K562 (cell line): ENCODE measurements around the gene CCNL1. TPM values are rescaled to one million over a fixed set of nuclear protein-coding genes. Genes with fewer than 3 reads are reported as not detected.

Experiments
- ATF1 ChIP-seq, 2 experiments: fragments of 450-650 bp in 1 of 2; IDR thresholded peaks; 2 replicates each; pipeline ENCODE4 v1.6.1; 2016; ENCODE audit warnings: missing compliant biosample characterization in 1 of 2, missing genetic modification characterization in 1 of 2
- C11orf30 ChIP-seq: fragments of 450-650 bp; IDR thresholded peaks from 2 replicates; pipeline ENCODE4 v1.6.1; 2016; ENCODE audit warnings: low read depth, mild to moderate bottlenecking
- CXXC5 ChIP-seq: fragments of 250-450 bp; sonication (Bioruptor Pico); IDR thresholded peaks from 2 replicates; pipeline ENCODE4 v1.8.0; 2022; ENCODE audit warnings: inconsistent platforms, mild to moderate bottlenecking, moderate library complexity
- E2F3 ChIP-seq: fragments of 250-450 bp; sonication (Bioruptor Pico); IDR thresholded peaks from 2 replicates; pipeline ENCODE4 v1.4.0; 2020; ENCODE audit warnings: mild to moderate bottlenecking
- ETS1 ChIP-seq: conservative IDR thresholded peaks from 2 replicates; pipeline ENCODE4 v1.6.1; 2011; ENCODE audit warnings: low read depth, mild to moderate bottlenecking, low read length; ENCODE audit not compliant: control insufficient read depth
- JUND ChIP-seq, 2 experiments: IDR thresholded peaks; 2 replicates in 1 of 2; 3 replicates in 1 of 2; pipeline ENCODE4 v1.6.1; 2011; ENCODE audit warnings: borderline replicate concordance in 2 of 2, low read depth in 2 of 2, low read length in 2 of 2, improper control_type of control experiment in 1 of 2, missing biosample characterization in 1 of 2, missing genetic modification characterization in 1 of 2, missing genetic modification reagents in 1 of 2
- KDM5B ChIP-seq: fragments of 200-600 bp; sonication (generic); IDR thresholded peaks from 2 replicates; pipeline ENCODE4 v1.6.1; 2012; ENCODE audit warnings: low read depth, mild to moderate bottlenecking, moderate library complexity, low read length, control low read depth, inconsistent platforms; ENCODE audit not compliant: insufficient replicate concordance
- MTA2 ChIP-seq: fragments of 450-650 bp; IDR thresholded peaks from 2 replicates; pipeline ENCODE4 v1.6.1; 2016; ENCODE audit warnings: low read depth
- NBN ChIP-seq: fragments of 450-650 bp; IDR thresholded peaks from 2 replicates; pipeline ENCODE4 v1.6.1; 2016; ENCODE audit warnings: low read depth, mild to moderate bottlenecking
- NFRKB ChIP-seq: fragments of 450-650 bp; IDR thresholded peaks from 2 replicates; pipeline ENCODE4 v1.6.1; 2016; ENCODE audit warnings: low read depth
- NFXL1 ChIP-seq: fragments of 450-650 bp; formaldehyde crosslinking; IDR thresholded peaks from 2 replicates; pipeline ENCODE4 v1.4.0; 2021; ENCODE audit warnings: mild to moderate bottlenecking
- PCBP1 ChIP-seq: fragments of 200-400 bp; formaldehyde crosslinking; IDR thresholded peaks from 2 replicates; pipeline ENCODE4 v1.6.1; 2018; ENCODE audit warnings: mild to moderate bottlenecking, low read depth, low read length; ENCODE audit not compliant: poor library complexity, severe bottlenecking
- RBM17 ChIP-seq: fragments of 200-400 bp; formaldehyde crosslinking; IDR thresholded peaks from 2 replicates; pipeline ENCODE4 v1.6.1; 2017; ENCODE audit warnings: low read depth, mild to moderate bottlenecking, low read length, borderline replicate concordance
- RFX1 ChIP-seq: fragments of 450-650 bp; IDR thresholded peaks from 2 replicates; pipeline ENCODE4 v1.6.1; 2016; ENCODE audit warnings: mild to moderate bottlenecking, moderate library complexity
- SAFB ChIP-seq: fragments of 200-400 bp; formaldehyde crosslinking; IDR thresholded peaks from 2 replicates; pipeline ENCODE4 v1.6.1; 2017; ENCODE audit warnings: low read depth, low read length, borderline replicate concordance
- TAF1 ChIP-seq: IDR thresholded peaks from 2 replicates; pipeline ENCODE4 v1.6.1; 2011; ENCODE audit warnings: mild to moderate bottlenecking, low read length, moderate library complexity; ENCODE audit not compliant: insufficient read depth, control insufficient read depth, severe bottlenecking; ENCODE audit errors: extremely low read depth
- TRIM24 ChIP-seq, 2 experiments: fragments of 450-650 bp; IDR thresholded peaks; 2 replicates each; pipeline ENCODE4 v1.6.1; 2016
- ZFX ChIP-seq: sonication (generic); formaldehyde crosslinking; IDR thresholded peaks from 2 replicates; pipeline ENCODE4 v1.8.0; 2022; ENCODE audit warnings: mild to moderate bottlenecking, missing genetic modification reagents, moderate library complexity
- ZNF583 ChIP-seq: fragments of 250-450 bp; sonication (Bioruptor Pico); IDR thresholded peaks from 2 replicates; pipeline ENCODE4 v1.4.0; 2020
- polyA plus RNA-seq, 8 experiments: library from polyadenylated mRNA; depleted of rRNA in 4 of 8; stranded (reverse) in 5 of 8; unstranded in 3 of 8; fragments of >200 nt; fragmentation: Nextera tagmentation in 2 of 8; fragmentation: Illumina TruSeq in 1 of 8; extraction: Ambion mirVana in 2 of 8; extraction: Trizol in 1 of 8; gene quantifications; 2 replicates each; pipeline versions ENCODE4 v1.2.1 to v1.2.3, GENCODE V29; 2011 to 2014; ENCODE audit warnings: inconsistent platforms in 1 of 8, missing spikeins in 1 of 8
- total RNA-seq, 7 experiments: library from RNA; depleted of rRNA in 6 of 7; stranded (reverse); fragments of >200 nt in 6 of 7; fragmentation: Illumina TruSeq in 2 of 7; extraction: Trizol in 2 of 7; gene quantifications; 2 replicates each; pipeline versions ENCODE4 v1.2.1 to v1.2.3, GENCODE V29; 2011 to 2021; ENCODE audit warnings: low replicate concordance in 1 of 7
- TF ChIP-seq, protein P1 (sequence below): fragments of 450-650 bp; IDR thresholded peaks from one replicate; pipeline ENCODE4 v1.6.1; 2018; ENCODE audit warnings: mild to moderate bottlenecking, moderate library complexity; ENCODE audit not compliant: partially characterized antibody
- TF ChIP-seq, protein P2 (sequence below): fragments of 450-650 bp; IDR thresholded peaks from 2 replicates; pipeline ENCODE4 v1.6.1; 2018; ENCODE audit not compliant: partially characterized antibody

CCNL1 gene
- total and polyA plus RNA-seq, 9 of the 15 experiments (the other 6 are each of a cell fraction or from before 2014, with no cell fraction given): 16.1 to 186 (median 132) TPM

DNA sequence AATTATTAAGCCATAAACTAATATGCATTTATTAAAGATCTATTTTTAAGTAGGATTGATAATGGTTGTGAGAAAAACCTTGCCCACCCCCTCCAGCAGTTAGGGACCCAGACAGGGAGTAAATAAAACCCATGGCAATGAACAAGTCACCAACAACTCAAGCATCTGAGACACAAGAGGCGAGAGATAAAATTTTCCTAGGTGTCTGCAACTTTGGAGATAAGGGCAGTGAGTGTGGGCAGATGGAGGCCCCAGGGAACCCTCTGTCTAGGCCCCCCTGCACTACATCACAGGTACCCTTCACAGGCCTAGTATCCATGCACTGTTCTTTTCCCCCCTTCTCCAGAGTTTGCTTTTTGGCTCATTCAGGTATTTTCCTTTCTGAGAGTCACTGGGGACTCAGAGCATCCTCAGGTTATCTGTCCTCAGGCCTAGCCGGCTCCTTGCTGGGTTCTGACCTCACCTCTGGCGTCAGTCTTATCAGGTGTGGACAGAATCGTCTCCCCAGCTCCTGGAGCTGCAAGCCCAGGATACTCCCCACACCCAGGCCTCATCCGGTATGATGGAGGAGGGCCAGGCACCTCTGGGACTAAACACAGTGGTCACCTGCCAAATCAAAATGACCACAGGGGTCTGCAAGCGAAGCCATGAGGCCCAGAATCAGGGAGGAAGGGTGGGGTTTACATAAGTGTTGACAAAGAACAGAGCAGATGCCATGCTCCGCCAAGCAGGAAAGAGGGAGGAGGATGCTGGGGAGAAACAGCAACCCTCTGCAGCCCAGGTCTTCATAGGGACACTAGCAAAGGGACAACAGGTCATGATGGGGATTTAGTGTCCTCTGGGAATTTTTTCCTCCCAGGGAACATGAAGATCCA, 50.4 kb downstream of the CCNL1 start (continued):
- TF ChIP-seq KDM5B: no peak
- peak; percentile 76 for TF ChIP-seq NFRKB
- 0 out of 2 replicates have a peak, but pooled peaks have one; percentile 55 for TF ChIP-seq NBN
- TF ChIP-seq RBM17: no peak
- TF ChIP-seq ZFX: peak; percentile 67
- TF ChIP-seq PCBP1: no peak
- TF ChIP-seq RFX1: 0 out of 2 replicates have a peak, but pooled peaks have one; percentile 25
- TF ChIP-seq MTA2: peak; percentile 65
- TF ChIP-seq, protein P1, sequence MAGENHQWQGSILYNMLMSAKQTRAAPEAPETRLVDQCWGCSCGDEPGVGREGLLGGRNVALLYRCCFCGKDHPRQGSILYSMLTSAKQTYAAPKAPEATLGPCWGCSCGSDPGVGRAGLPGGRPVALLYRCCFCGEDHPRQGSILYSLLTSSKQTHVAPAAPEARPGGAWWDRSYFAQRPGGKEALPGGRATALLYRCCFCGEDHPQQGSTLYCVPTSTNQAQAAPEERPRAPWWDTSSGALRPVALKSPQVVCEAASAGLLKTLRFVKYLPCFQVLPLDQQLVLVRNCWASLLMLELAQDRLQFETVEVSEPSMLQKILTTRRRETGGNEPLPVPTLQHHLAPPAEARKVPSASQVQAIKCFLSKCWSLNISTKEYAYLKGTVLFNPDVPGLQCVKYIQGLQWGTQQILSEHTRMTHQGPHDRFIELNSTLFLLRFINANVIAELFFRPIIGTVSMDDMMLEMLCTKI: no peak
- peak; percentile 56 for TF ChIP-seq TAF1
- peak; percentile 91 for TF ChIP-seq JUND (IDR thresholded peaks at IDR 0.05; ENCODE audit: borderline replicate concordance, low read depth, low read length)
- peak; percentile 88; the same call in 1 of the 3 replicates for TF ChIP-seq JUND (tag; IDR thresholded peaks at IDR 0.05; ENCODE audit: borderline replicate concordance, low read depth, low read length)
- no peak for TF ChIP-seq E2F3
- TF ChIP-seq ETS1: peak; percentile 69; the same call in 1 of the 2 replicates
- TF ChIP-seq, protein P2, sequence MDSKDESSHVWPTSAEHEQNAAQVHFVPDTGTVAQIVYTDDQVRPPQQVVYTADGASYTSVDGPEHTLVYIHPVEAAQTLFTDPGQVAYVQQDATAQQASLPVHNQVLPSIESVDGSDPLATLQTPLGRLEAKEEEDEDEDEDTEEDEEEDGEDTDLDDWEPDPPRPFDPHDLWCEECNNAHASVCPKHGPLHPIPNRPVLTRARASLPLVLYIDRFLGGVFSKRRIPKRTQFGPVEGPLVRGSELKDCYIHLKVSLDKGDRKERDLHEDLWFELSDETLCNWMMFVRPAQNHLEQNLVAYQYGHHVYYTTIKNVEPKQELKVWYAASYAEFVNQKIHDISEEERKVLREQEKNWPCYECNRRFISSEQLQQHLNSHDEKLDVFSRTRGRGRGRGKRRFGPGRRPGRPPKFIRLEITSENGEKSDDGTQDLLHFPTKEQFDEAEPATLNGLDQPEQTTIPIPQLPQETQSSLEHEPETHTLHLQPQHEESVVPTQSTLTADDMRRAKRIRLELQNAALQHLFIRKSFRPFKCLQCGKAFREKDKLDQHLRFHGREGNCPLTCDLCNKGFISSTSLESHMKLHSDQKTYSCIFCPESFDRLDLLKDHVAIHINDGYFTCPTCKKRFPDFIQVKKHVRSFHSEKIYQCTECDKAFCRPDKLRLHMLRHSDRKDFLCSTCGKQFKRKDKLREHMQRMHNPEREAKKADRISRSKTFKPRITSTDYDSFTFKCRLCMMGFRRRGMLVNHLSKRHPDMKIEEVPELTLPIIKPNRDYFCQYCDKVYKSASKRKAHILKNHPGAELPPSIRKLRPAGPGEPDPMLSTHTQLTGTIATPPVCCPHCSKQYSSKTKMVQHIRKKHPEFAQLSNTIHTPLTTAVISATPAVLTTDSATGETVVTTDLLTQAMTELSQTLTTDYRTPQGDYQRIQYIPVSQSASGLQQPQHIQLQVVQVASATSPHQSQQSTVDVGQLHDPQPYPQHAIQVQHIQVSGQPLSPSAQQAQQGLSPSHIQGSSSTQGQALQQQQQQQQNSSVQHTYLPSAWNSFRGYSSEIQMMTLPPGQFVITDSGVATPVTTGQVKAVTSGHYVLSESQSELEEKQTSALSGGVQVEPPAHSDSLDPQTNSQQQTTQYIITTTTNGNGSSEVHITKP: no peak
- peak; percentile 40 to 73; a peak in 2 of 4 replicates for TF ChIP-seq TRIM24 (IDR thresholded peaks at IDR 0.05)
- no peak for TF ChIP-seq C11orf30
- TF ChIP-seq ZNF583 (CRISPR knock-in tag): no peak
- no peak for TF ChIP-seq NFXL1 (CRISPR knock-in tag)
- TF ChIP-seq ATF1 (CRISPR knock-in tag; IDR thresholded peaks at IDR 0.05): no peak
- peak; percentile 91 for TF ChIP-seq ATF1 (tag; IDR thresholded peaks at IDR 0.05)
- TF ChIP-seq CXXC5 (CRISPR knock-in tag): peak; percentile 97
- TF ChIP-seq SAFB: no peak
